GM19035 (cell line): ENCODE measurements around the gene FNDC3A.
"Not testable (repeated sequence)": the region's sequence is repeated elsewhere in the genome, so short reads cannot be mapped to it uniquely, and the experiment has no call there.

Source experiments
- ATAC-seq: cut with Tn5 transposase; IDR thresholded peaks from one replicate; pipeline ENCODE4 v1.9.1; 2021; ENCODE audit not compliant: unreplicated experiment

The FNDC3A gene

DNA sequence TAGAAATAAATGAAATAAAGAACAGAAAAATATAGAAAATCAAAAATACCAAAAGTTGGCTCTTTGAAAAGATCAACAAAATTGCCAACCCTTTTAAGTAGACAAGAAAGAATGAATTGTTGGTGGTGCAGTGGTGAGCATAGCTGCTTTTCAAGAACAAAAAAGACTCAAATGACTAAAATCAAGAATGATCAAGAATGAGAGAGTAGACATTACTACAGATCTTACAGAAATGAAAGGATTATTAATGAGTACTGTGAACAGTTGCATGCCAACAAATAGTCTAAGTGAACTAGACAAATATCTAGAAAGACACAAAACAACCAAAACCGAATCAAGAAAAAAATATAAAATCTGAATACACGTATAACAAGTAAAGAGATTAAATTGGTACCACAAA lies 53.9 kb downstream of the FNDC3A start:
- ATAC-seq: no peak

- ATAC-seq: no peak
These were observed 54.5 kb downstream of the FNDC3A start for GRCh38 chr13:49030213-49030612.

DNA sequence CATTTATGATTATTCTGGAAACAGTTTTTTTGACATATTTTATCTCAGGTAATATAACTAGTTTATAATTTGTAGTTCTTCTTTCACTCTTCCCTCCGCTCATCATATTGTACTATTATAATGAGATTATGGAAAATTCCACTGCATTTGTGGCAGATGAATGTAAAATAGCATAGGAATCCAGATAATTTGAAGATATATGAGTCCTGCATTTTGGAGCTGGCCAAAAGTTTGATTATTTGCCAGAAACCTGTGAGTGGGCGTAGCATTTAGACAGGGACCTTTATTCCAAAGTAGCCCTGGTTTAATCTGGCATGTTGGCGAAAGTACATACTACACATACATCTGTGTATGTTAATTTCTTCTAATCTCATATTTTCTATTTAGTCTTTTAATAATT lies 65.2 kb downstream of the FNDC3A start:
- ATAC-seq: no peak

DNA sequence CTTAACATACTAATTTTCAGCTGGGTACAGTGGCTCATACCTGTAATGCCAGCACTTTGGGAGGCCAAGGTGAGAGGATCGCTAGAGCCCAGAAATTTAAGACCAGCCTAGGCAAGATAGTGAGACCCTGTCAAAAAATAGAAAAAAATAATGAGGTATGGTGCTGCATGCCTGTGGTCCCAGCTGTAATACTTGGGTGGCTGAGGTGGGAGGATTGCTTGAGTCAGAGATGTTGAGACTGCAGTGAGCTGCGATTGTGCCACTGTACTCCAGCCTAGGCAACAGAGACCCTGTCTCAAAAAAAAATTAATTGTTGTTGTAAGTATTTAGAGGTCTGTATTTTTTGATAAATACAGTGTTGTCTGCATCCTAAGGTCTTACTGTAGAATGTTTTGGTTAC lies 66.8 kb downstream of the FNDC3A start:
- no peak for ATAC-seq

DNA sequence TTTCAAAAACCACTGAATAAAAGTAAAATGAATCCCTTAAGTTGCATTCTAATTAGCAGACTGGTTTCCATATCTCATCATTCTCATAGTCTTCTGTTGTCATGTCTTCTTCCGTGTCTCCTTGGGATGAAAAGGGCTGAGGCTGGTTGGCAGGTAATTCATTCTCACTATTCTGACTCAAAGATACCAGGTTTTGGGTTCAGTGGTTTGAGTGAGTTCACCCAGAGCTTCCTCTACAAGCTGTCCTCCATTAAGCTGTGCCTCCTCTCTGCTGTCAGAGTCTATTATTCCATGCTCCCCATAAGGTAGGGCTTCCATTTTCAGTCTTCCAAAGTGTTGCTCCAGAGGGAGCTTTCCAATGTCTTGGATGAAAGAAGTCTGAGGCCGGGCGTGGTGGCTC lies 68.3 kb downstream of the FNDC3A start:
- no peak for ATAC-seq

GRCh38 chr13:49044836-49045235 lies 69.1 kb downstream of the FNDC3A start:
- ATAC-seq: no peak

GRCh38 chr13:49046002-49046401 lies 70.3 kb downstream of the FNDC3A start:
- no peak for ATAC-seq

GRCh38 chr13:49046519-49046918 lies 70.8 kb downstream of the FNDC3A start:
- no peak for ATAC-seq

DNA sequence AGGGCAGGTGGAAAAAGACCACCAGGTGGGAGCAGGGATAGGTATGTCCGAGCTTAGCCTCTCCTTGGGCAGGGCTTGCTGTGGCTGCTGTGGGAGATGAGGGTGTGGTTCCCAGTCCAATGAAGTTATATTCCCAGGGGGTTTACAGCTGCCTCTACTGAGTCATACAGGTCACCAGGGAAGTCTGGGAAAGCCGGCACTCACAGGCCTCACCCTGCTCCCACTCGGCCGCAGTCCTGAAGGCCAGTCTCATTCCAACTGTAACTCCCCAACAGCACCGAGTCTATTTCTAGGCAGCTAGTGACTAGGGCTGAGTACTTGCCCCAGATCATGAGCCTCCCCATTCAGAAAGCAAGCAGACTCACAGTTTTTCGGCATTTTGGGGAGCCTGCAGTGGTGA lies 77.1 kb downstream of the FNDC3A start:
- ATAC-seq: no peak

- no peak for ATAC-seq
These were observed 77.5 kb downstream of the FNDC3A start for GRCh38 chr13:49053215-49053614.

GRCh38 chr13:49053906-49054305 lies 78.2 kb downstream of the FNDC3A start:
- no peak for ATAC-seq

- ATAC-seq: no peak
These were observed 79.3 kb downstream of the FNDC3A start for GRCh38 chr13:49055021-49055420.

DNA sequence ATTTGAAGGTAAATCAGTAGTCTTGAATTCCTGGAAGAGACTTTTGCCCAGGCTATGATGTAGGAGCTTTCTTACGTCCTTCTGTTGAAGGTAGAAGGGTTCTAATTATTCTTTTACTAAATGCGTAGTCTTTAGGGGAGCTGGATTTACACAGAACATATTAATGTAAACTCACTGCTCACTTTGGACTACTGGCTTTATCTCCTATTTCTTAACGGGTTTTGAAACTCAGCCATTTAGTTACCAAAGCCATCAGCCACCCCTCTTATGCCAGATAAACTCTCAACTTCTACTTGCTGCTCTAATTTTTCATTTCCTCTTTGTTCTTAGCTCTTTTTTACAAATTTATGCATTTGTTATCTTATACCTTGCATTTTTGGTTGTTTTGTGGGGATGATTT lies 81.5 kb downstream of the FNDC3A start:
- no peak for ATAC-seq

GRCh38 chr13:49058761-49059160 lies 83.0 kb downstream of the FNDC3A start:
- ATAC-seq: no peak

DNA sequence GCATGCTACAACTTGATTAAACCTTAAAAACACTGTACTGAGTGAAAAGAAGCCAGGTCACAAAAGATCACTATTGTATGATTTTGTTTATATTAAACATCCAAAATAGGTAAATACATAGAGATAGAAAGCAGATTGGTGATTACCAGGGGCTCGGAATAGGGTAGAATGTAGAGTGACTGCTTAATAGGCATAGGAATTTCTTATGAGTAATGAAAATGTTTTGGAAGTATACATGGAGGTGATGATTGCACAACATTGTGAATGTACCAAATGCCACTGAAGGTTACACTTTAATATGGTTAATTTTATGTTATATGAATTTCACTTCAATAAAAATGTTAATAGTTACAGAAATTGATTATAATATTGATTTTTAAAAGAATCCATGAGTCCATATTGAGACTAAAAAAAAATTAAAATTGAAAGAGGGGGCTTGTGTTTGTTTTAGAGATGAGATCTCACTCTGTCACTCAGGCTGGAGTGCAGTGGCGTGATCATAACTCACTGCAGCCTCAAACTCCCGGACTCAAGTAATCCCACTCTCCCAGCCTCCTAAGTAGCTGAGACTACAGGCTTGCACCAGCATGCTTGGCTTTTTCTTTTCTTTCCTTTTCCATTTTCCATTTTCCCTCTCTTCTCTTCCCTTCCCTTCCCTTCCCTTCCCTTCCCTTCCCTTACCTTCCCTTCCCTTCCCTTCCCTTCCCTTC lies 85.1 kb downstream of the FNDC3A start:
- ATAC-seq: no peak

DNA sequence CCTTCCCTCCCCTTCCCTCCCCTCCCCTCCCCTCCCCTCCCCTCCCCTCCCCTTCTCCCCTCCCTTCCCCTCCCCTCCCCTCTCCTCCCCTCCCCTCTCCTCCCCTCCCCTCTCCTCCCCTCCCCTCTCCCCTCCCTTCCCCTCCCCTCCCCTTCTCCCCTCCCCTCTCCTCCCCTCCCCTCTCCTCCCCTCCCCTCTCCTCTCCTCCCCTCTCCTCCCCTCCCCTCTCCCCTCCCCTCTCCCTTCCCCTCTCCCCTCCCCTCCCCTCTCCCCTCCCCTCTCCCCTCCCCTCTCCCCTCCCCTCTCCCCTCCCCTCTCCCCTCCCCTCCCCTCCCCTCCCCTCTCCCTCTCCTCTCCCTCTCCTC lies 85.7 kb downstream of the FNDC3A start:
- ATAC-seq: not testable (repeated sequence)

- no peak for ATAC-seq
These were observed 86.7 kb downstream of the FNDC3A start for GRCh38 chr13:49062297-49062896.

DNA sequence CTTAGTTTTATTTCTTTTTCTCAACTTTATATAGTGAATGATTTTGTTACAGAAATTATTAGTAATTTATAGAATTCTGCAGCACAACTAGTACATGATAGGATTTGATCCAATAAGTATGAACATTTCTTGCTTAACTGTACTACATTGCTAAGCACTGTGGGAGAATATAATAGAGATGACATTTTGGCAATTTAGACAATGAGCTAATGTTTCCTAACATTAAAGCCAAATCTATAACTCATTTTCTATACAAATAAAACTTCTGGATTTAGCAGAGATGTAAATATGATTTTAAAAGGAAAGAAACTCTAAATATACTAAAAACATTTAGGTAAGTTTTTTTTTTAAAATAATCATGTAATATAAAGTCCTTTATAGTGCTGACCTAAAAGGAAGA lies 87.3 kb downstream of the FNDC3A start:
- ATAC-seq: no peak

DNA sequence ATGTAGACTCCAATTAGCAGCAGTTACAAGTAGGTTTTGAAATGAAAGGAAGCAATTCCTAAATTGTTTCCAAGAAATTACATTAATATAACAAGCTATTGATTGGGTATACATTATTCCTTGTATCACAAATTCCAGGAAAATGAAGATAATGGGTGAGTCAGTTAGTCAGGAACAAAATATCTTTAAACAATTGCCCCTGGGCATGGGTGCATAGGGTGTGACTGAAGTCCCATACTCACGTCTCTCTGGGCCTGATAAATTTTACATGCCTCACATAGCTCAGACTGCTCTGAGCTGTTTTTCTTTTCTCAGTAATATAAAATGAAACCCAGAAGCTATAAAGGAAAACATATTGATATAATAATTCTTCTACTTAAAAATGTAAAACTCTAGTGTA lies 87.8 kb downstream of the FNDC3A start:
- ATAC-seq: no peak

- ATAC-seq: no peak
These were observed 88.8 kb downstream of the FNDC3A start for GRCh38 chr13:49064476-49064875.

- no peak for ATAC-seq
These were observed 91.1 kb downstream of the FNDC3A start for GRCh38 chr13:49066856-49067255.

- ATAC-seq: not testable (repeated sequence)
These were observed 92.8 kb downstream of the FNDC3A start for GRCh38 chr13:49068498-49068897.

GRCh38 chr13:49070021-49070420 lies 94.3 kb downstream of the FNDC3A start:
- ATAC-seq: not testable (repeated sequence)
